Activated T-cell treated with anti-CD3 and anti-CD28 coated beads for 48 hours (primary cell): ENCODE measurements around the gene AP1S3.
A peak's percentile ranks its signal among the peaks of the same experiment; 100 is the strongest.
"Not testable (repeated sequence)": the region's sequence is repeated elsewhere in the genome, so short reads cannot be mapped to it uniquely, and the experiment has no call there.

Experiments
- DNase-seq: peaks from one replicate; pipeline ENCODE4 v3.0.0-alpha.2; 2020; ENCODE audit warnings: low read depth

The AP1S3 gene

DNA sequence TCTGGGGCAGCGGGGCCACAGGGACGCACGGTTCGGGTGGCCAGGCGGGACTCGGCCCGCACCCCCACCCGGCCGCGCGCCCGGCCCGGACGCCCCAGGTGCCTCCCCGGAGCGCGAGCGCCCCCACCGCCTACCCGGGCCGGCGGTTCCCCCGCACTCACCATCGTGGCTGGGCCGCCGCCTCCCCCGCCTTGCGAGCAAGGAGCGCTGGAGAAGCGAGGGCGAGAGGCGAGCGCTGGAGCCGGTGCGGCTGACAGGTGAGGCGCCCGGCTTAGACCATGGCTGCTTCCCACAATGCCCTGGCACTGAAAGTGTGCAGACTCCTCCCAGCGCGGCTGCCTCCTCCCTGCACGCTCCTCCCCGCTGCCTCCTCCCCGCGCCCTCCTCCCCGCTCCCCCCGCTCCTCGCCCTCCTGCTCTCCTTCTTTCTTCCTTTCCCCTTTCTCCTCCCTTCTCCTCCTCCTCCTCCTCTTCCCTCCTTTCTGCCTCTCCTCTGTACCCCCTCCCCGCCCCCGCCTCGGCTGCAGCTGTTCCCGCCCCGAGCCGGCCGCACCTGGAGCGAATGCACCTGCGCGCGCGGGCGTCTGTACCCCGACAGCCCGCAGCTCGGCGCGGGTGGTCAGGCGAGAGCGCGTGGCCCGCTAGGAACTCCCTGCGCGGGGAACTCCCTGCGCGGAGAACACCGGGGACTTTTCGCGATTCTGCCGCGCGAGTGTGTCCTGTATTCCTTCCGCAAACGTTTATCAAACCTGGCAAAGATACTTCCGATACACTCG lies at the start of gene AP1S3:
AP1S3 (minus strand) TSS at position 296 of the 775 bp plus-strand sequence; CDS start at position 164, 132 bp downstream.
- DNase-seq: peak; percentile 58

DNA sequence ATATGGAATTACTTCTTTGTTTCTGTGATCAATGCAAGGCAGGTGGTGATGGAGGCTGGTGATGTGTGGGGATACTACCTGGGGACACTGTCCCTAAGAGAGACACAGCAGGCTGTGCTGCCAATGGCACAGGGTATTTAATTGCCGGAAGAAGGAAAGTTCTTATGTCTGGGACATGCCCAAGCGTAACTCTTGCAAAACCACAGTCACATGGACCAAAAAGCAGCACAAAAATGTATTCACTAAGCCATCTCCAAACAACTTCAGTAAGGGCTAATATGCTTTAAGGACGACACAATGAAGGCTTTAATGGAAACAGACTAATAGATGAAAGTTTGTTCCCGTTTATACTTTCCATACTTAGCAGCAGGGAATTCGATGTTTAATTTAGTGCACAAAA lies 49.7 kb upstream of the AP1S3 start:
- DNase-seq: no peak

DNA sequence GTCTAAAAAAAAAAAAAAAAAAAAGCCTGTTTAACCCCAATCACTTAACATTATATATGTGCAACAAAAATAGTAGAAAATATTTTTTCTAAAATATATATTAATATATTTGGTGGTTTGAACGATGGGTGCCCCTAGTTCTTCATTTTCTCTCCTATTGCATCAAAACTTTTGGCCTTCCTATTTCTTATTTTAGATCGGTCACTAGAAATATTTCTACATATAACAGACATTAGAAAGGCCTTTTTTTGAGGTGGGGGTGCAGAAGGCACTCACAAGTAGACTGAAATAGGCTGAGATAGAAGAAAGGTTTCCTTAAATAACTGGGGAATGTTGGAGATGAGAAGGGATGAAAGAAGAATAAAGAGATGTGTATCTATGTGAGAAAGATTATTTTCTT lies 49.3 kb upstream of the AP1S3 start:
- no peak for DNase-seq

DNA sequence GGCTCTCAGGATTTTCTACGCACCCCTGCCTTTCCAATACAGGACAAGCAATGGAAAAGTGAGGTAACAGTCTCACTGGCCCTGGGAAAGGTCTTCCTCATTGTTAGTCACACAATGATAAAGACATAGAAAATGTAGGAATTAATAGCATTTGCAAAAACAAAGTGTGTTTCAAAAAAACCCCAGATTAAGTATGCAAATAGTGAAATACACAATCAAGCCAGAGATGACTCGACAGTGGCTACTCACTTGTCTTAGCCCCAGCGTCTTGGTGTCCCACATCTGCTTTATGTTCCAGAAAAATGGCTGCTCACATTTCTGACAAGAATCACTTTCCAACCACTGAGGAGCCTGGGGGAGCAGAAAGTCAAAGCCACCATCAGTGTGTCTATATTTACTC lies 47.0 kb upstream of the AP1S3 start:
- DNase-seq: no peak

DNA sequence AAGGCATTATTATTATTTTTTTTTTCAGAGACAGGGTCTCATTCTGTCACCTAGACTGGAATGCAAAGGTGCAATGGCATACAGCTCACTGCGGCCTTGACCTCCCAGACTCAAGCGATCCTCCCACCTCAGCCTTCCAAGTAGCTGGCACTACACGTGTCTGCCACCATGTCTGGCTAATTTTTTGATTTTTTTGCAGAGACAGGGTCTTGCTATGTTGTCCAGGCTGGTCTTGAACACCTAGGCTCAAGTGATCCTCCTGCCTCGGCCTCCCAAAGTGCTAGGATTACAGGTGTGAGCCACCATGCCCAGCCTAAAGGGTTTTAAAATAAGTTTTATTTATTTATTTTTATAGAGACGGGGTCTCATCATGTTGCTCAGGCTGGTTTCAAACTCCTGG lies 45.3 kb upstream of the AP1S3 start:
- DNase-seq: no peak

DNA sequence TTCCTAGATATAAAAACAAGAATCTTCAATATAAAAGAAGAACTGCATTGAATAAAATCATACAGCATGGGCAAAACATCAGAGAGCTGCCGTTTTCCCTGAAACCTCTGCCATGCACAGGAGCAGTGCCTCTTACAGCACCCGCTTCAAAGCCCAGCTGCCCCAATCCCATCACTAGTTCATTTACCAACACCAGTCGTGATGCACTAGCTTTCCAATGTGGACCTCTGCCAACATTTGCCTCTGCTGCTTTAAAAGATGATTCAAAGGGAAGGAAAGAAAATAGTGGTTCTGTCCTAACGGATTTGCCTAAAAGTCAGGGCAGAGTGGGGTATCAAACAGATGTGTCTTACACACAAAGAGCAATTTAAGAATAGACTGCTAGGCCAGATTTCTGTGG lies 43.4 kb upstream of the AP1S3 start:
- no peak for DNase-seq

DNA sequence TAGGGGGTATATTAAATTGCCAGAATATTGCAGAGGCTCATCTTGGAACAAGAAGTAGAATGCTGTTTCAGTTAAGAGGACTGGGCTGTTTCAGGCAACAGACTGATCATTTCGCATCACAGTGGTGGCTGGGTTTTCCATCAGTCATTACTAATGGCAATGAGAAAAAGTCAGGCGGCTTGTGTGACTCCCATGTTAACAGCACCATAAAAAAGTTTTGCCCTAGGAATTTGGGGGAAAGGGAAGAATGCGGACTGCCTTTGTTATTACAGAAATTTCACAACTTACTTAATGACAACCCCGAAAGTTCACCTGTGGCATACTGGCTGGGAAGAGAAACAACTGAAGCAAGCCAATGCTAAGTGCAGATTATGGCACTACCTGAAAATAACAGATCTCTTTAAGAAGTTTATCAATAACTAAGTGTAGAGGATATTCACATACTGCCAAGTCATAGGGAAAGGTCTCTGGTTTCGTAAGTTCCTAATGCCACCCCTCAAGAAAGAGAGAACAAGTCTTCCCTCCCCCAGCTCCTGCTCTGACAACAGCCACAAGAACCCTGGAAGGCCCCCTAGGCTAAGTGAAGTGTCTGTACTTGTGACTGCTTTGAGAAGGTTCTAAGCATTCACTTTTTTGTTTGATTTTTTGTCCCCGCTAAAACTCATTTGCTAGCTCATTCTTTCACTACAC lies 40.5 kb upstream of the AP1S3 start:
- DNase-seq: no peak

DNA sequence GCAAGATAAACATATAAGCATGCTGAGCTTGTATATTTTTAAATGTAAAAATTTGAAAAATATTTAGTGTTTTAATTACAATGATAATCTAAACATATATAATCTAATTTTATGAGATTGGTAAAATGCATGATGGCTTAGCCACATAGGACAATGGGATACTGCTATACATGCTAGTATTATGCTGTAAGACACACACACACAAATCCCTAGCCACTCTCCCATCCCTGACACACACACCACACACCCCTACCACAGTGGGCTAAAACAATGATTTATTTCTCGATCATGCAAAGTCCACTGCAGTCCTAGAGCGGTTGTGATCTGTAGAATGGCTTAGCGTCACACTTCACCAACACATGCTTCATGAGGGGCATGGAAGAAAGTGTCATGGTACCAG lies 36.3 kb upstream of the AP1S3 start:
- no peak for DNase-seq

DNA sequence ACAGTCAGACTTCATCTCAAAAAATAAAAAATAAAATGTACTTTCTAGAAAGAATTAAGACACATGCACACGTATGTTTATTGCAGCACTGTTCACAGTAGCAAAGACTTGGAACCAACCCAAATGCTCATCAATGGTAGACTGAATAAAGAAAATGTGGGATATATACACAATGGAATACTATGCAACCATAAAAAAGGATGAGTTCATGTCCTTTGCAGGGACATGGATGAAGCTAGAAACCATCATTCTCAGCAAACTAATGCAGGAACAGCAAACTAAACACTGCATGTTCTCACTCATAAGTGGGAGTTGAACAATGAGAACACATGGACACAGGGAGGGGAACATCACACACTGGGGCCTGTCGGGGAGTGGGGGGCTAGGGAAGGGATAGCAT lies 35.4 kb upstream of the AP1S3 start:
- DNase-seq: not testable (repeated sequence)

DNA sequence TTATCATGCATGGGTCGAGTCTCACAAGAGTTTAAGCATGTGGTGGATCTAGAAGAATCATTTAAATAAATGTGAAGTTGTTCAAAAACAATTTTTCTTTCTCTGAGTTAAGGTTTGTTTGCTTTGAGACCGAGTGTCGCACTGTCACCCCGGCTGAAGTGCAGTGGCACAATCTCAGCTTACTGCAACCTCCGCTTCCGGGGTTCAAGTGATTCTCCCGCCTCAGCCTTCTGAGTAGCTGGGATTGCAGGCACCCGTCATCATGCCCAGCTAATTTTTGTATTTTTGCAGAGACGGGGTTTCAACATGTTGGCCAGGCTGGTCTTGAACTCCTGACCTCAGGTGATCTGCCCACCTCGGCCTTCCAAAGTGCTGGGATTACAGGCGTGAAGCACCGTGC lies 34.3 kb upstream of the AP1S3 start:
- DNase-seq: not testable (repeated sequence)

DNA sequence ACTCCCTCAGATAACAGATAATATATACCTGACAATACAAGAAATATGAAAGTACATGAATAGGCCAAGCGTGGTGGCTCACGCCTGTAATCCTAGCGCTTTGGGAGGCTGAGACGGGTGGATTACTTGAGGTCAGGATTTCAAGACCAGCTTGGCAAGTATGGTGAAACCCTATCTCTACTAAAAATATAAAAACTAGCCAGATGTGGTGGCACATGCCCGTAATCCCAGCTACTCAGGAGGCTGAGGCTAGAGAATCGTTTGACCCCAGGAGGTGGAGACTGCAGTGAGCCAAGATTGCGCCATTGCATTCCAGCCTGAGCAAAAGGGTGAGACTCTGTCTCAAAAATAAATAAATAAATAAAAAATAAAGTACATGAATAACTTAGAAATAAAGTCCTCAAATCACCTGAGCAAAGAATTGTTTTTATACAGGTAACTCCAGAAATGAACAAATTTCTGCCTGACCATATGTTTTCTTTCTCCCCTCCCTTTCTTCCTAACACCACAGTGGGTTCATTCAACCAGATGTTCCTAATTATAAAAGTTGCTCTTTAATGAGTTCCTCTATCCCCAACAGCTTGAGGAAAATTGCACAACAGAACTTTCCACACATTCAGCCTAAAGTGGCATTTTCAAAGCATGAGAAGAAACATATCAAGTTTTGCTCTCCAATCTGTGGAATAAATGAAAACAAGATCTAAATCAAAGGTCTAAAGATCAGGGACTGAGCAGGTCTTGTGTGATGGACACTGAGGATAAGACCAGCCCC lies 33.6 kb upstream of the AP1S3 start:
- DNase-seq: no peak

DNA sequence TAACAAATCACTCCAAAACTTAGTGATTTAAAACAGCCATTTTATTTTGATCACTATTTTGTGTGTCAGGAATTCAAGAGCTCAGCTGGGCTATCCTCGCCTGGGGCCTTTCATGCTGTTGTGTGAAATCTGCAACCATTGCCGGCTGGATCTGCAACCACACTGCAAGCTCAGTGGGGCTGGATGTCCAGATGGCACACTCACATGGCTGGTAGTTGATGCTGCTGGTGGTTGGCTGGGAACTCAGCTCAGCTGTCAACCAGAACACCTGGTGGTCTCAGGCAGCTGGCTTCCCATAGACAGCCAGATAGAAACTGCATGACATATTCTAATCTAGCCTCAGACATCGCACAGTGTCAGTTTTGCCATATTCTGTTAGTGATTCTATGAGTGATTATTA lies 30.6 kb upstream of the AP1S3 start:
- DNase-seq: no peak

DNA sequence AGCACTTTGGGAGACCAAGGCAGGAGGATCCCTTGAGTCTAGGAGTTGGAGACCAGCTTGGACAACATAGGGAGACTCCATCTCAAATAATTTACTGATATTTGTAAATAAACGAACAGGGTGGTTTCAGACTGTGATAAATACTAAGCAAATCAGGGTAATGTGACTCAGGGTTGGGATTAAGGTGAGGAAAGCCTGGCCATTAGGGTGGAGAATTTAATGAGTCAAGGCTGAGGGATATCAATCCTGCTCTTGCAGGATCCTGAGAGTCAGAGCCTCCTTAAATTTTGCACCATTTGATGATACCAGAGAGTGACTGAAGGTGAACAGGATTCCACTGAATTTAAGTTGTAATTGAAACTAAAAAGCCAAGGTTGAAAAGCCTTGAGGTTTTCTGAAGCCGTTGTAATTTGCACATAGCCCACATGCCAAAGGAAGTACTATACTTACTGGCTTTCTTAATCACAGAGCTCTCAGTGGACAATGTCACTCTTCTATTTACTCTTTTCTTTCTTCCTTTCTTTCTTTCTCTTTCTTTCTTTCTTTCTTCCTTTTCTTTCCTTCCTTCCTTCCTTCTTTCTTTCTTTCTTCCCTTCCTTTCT lies 28.6 kb upstream of the AP1S3 start:
- no peak for DNase-seq

DNA sequence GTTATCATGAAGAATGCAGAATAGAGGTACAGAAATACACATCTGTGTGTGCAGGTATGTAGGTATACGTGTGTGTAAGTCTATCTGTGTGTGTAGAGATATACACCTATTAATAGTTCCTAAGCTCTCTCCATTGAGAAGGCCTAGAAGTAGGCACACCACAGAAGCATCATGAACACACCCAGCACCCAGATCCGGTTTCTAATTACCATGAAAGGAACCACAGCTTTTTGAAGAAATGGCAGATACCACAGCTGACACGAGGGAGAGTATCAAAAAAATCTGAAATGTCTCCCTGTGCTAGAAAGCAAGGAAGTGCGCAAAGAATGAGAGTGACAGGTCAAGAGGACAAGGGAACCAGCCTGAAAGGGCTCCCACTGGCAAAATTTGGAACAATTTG lies 27.7 kb upstream of the AP1S3 start:
- no peak for DNase-seq

DNA sequence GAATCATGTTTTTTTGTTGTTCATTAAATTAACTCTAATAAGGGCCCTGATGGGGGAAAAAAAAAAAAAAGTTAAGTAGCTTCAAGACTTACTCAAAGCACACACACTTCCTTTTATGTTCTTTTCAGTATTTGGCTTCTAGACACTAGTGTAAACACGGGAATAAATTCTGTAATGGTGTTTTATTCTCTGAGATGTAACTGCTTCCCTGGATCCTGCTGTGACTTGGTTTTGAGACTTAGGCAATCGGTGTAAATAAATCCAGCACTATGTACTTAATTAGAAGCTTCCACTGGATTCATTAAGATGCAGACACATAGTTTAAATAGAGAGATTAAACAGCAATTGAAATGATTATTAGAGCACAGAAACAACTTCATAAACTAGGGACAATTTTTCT lies 26.1 kb upstream of the AP1S3 start:
- no peak for DNase-seq

DNA sequence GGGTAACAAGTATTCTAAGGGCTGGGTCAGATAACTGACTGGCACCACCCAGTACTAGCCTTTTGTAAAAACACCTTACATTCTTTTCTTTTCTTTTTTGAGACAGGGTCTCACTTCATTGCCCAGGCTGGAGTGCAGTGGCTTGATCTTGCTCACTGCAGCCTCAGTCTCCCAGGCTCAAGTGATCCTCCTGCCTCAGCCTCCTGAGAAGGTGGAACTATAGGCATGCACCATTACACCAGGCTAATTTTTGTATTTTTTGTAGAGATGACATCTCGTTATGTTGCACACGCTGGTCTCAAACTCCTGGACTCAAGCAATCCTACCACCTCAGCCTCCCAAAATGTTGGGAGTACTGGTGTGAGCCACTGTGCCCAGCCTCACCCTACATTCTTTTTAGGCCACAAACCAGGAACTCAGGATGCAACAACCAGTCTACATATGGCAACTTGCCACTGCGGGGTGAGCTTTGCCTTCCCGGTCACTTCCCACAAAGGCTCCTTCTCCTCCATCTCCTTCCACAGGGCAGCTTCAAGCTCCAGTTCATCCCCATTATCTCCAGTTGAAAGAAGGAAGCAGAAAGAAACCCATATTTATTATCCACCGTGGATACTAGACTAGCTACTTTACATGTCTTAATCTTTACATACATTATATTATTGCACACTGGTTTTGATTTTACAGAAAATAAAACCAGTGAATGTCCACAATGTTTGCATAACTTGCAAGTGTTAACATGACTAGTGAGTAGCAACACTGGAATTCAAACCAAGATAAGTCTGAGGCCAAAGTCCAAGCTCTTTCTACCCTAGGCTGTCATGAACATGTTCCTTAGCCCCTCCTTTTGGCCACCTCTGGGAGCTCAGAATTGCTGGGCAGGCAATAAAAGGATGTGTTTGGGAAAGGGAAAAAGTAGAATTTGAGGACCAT lies 23.7 kb upstream of the AP1S3 start:
- no peak for DNase-seq

DNA sequence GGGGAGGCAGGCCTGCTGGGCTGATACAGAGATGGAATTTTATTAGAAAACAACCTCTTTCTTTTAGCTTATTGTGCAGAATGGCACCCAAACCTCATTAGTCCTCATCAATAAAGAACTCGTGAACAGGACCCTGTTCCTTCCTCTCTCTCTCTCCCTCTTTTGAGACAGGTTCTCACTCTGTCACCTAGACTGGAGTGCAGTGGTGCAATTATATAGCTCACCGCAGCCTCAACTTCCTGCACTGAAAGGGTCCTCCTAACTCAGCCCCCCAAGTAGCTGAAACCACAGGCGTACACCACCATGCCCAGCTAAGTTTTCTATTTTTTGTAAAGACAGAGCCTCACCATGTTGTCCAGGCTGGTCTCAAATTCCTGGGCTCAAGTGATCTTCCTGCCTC lies 21.7 kb upstream of the AP1S3 start:
- no peak for DNase-seq

DNA sequence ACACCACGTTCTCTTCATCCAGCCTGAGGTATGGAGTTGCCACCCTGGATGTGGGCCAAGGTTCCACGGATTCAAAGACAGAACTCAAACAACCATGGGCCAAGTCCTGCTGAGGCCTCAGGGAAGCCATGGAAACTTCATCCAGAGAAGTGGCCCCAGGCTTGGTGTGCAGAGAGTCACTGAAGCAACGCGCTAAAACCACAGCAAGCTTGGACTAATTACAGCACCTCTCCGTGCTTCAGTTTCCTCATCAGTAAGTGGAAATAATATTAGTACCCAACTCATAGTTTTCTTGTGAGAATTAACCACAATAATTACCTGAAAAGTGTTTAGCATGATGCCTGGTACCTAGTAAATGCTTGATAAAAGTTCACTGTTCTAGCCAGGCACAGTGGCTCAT lies 19.2 kb upstream of the AP1S3 start:
- no peak for DNase-seq

DNA sequence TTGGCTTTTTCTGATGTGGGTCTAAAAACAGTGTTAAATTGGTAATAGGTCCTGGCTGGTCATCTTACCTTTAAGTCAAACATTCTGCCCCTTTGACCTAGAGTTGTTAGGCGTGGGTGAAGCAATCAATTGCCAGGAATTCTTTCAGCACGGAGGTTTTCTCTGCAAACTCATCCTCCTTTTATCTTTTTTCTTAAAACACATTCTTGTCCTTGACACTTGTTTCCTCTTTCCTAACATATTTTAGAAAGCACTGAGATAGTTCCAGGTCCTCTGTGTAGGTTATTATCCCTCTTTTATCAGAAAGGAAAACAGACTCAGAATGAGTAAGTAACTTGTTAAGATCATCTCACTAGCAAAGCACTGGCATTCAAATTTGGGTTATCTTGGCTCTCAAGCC lies 18.6 kb upstream of the AP1S3 start:
- DNase-seq: no peak

DNA sequence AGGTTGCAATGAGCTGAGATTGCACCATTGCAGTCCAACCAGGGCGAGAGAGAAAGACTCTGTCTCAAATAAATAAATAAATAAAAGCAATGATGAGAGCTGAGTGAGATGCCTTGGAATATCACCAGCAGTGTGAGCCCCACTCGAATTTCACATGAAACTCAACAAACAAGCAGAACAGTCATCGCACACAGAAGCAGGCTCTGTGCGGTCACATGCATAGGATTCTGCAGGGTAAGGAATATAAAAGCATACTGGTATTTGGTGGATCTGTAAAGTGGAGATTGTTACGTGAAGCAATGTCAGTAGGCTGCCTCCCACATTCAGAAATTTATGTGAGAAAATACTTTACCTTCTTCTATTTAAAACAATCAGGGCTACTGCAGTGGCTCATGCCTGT lies 18.0 kb upstream of the AP1S3 start:
- no peak for DNase-seq

DNA sequence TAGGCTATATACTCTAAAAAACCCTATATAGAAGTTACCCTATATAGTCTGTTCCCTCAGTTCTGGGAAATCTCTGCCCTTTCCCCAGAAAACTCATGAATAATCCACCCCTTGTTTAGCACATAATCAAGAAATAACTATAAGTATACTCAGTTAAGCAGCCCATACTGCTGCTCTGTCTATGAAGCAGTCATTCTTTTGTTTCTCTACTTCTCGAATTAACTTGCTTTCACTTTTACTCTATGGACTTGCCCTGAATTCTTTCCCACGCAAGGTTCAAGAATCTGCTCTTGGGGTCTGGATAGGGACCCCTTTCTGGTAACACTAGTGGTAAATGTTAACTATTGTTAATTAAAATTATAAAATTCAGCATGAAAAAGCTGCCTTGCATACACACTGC lies 17.4 kb upstream of the AP1S3 start:
- DNase-seq: no peak

DNA sequence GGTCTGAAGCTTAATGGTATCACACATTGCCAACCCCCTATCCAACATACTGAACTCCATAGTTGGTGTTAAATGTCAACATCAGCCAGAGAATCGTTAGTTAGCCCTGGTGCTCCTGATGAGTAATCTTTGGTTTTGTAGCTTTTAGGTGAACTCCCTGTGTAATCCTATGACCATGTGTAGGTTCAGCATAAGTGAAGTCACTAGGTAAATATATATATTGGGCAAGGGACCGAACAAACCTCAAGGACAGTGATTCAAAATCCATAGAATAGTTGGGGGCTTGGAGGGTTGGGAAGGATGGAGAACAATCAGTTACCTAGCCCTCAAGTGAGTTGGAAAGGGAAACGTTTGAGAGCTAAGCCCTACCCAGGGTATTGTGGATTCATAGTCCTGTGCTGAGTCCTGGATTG lies 16.0 kb upstream of the AP1S3 start:
- no peak for DNase-seq
